NCI-H2227 (cell line): ENCODE results near the gene SLC49A3.
A peak's percentile ranks its signal among the peaks of the same experiment; 100 is the strongest.
"Not testable (repeated sequence)": the region's sequence is repeated elsewhere in the genome, so short reads cannot be mapped to it uniquely, and the experiment has no call there.

ENCODE experiments used
- DNase-seq: peaks from one replicate; lab custom pipeline; 2025; ENCODE audit not compliant: unreplicated experiment; lab: John Stamatoyannopoulos, UW

The SLC49A3 gene

GRCh38 chr4:722169-722725 is 33.3 kb upstream of the SLC49A3 start:
- no peak for DNase-seq

GRCh38 chr4:721261-722168 is 32.6 kb upstream of the SLC49A3 start:
- DNase-seq: no peak

- DNase-seq: no peak
These were observed 31.3 kb upstream of the SLC49A3 start for GRCh38 chr4:720111-720860.

GRCh38 chr4:718460-718859 is 29.5 kb upstream of the SLC49A3 start:
- DNase-seq: no peak

GRCh38 chr4:717601-718320 is 28.8 kb upstream of the SLC49A3 start:
- DNase-seq: no peak

- no peak for DNase-seq
These were observed 25.1 kb upstream of the SLC49A3 start for GRCh38 chr4:714087-714486.

- DNase-seq: no peak
These were observed 24.1 kb upstream of the SLC49A3 start for GRCh38 chr4:712916-713632.

- DNase-seq: no peak
These were observed 23.1 kb upstream of the SLC49A3 start for GRCh38 chr4:712093-712492.

GRCh38 chr4:710916-711315 is 22.0 kb upstream of the SLC49A3 start:
- no peak for DNase-seq

- DNase-seq: no peak
These were observed 21.2 kb upstream of the SLC49A3 start for GRCh38 chr4:710116-710515.

GRCh38 chr4:709348-709747 is 20.4 kb upstream of the SLC49A3 start:
- no peak for DNase-seq

GRCh38 chr4:708631-708933 is 19.6 kb upstream of the SLC49A3 start:
- DNase-seq: no peak

- no peak for DNase-seq
These were observed 19.1 kb upstream of the SLC49A3 start for GRCh38 chr4:707929-708630.

- no peak for DNase-seq
These were observed 18.1 kb upstream of the SLC49A3 start for GRCh38 chr4:706834-707598.

GRCh38 chr4:706083-706633 is 17.2 kb upstream of the SLC49A3 start:
- not testable (repeated sequence) for DNase-seq

- DNase-seq: peak; percentile 95
These were observed 16.5 kb upstream of the SLC49A3 start, which contains the start of gene PCGF3 for GRCh38 chr4:705278-706082. Gene PCGF3, plus strand, starts transcription at chr4:705832. Its CDS starts 27,849 bp downstream, at chr4:733681.

- no peak for DNase-seq
These were observed 16.0 kb upstream of the SLC49A3 start for GRCh38 chr4:704971-705277.

- DNase-seq: no peak
These were observed 15.4 kb upstream of the SLC49A3 start for GRCh38 chr4:704198-704891.
